Pancreas (tissue), 10 donors: ENCODE results near the gene PTPN23. TPM values are rescaled to one million over a fixed set of nuclear protein-coding genes. Genes with fewer than 3 reads are reported as not detected.
"Not testable (repeated sequence)": the region's sequence is repeated elsewhere in the genome, so short reads cannot be mapped to it uniquely, and the experiment has no call there.

Experiments
- ATAC-seq, 4 donors: fragments of 200-7000 bp; cut with Tn5 transposase; one replicate each; pipeline versions ENCODE4 v1.8.0 to v1.9.1; 2020; ENCODE audit warnings: mild to moderate bottlenecking in 4 of 4, moderate library complexity in 4 of 4
- DNase-seq, 6 donors: peaks; one replicate each; pipeline ENCODE4 v3.0.0-alpha.2; 2020
- FAIRE-seq: peaks from 2 replicates; lab custom pipeline; 2012; peaks lifted over from hg19 to GRCh38; lab: Jason Lieb, UNC
- H3K27ac ChIP-seq, 4 donors: fragments of 200-600 bp; sonication (generic); 1 replicate in 3 of 4; 2 replicates in 1 of 4; pipeline versions ENCODE4 v1.5.0 to v1.8.0; 2020
- H3K27me3 ChIP-seq, 4 donors: fragments of 200-600 bp; one replicate each; pipeline ENCODE4 v1.8.0; 2021
- H3K36me3 ChIP-seq, 3 donors: fragments of 200-600 bp; sonication (generic) in 1 of 3; one replicate each; pipeline versions ENCODE4 v1.5.0 to v1.8.0; 2020 to 2021
- H3K4me1 ChIP-seq, 3 donors: fragments of 200-600 bp; one replicate each; pipeline ENCODE4 v1.8.0; 2021
- H3K4me3 ChIP-seq, 4 donors: fragments of 200-600 bp; sonication (generic) in 2 of 4; one replicate each; pipeline versions ENCODE4 v1.5.0 to v1.8.0; 2020 to 2021
- H3K9me3 ChIP-seq, 4 donors: fragments of 200-600 bp; one replicate each; pipeline ENCODE4 v1.8.0; 2021
- WGBS, 2 donors: extraction: QIAGEN DNeasy Blood & Tissue Kit; methylation state at CpG; one replicate each; pipeline ENCODE4 v1.1.7; 2013; 5-methylcytosine and 5-hydroxymethylcytosine counted together
- intact Hi-C, 3 donors: fragments of 100-400 bp; cut with DNase I; formaldehyde crosslinking; loops; one replicate each; pipeline versions ENCODE4 v1.11.1 to v1.14.2; 2022
- polyA plus RNA-seq, 2 donors: library from polyadenylated mRNA; stranded (reverse); fragments of 200-250 nt; gene quantifications; one replicate each; pipeline ENCODE4 v1.2.3, GENCODE V29; 2013
- total RNA-seq, 6 donors: library from RNA; stranded (reverse); fragmentation: NEBNext Ultra II Directional in 4 of 6; extraction: Animal tissue kit (Norgen Biotek cat#: 25700) in 4 of 6; gene quantifications; one replicate each; pipeline versions ENCODE4 v1.2.1 to v1.2.4, GENCODE V29; 2021 to 2023
- TF ChIP-seq, protein P1 (sequence below), 4 donors: fragments of 200-600 bp; sonication (generic) in 3 of 4; IDR thresholded peaks; one replicate each; pipeline versions ENCODE4 v1.5.0 to v1.8.0; 2021; ENCODE audit warnings: antibody characterized with exemption in 4 of 4
- donor health status: healthy with polysubstance abuse.
- donor health status: DM: no; HTN: no; CAD: no; lungs with moderate emphysema.
- donor health status: DM: no; HTN: no; CAD: no.
- donor health status: control.
- donor health status: control.
- donor health status: Bipolar disorder and iron deficiency.
- donor health status: DM: yes; HTN: yes; CAD: no.
- donor health status: DM: no; HTN: no; CAD: no.
- donor health status: DM: no; HTN: no; CAD: no.
- donor health status: DM: yes; HTN: yes; CAD: no.

Gene PTPN23
- total and polyA plus RNA-seq, 8 donors: 14.2 to 40.8 (median 21.1) TPM

DNA sequence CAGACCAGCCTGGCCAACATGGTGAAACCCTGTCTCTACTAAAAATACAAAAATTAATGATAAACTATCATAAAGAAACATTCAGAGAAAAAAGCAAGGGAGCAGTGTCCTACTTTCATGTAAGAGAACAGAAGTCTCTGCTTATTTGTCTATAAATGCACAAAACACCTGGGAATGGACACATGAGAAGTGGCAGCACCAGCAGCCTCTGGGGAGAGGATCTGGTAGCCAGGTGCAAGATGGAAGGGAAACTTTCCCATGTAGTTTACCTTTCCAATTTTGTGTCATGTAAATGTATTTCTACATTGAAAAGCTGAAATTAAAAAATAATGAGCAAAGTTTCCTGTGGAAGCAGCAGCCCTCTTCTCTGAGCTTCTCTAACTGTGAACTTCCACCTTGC lies 76.2 kb downstream of the PTPN23 start:
- ATAC-seq (no peak), FAIRE-seq (no peak), DNase-seq (peak in 1 of 6 donors; percentile 0)
- TF ChIP-seq, protein P1, sequence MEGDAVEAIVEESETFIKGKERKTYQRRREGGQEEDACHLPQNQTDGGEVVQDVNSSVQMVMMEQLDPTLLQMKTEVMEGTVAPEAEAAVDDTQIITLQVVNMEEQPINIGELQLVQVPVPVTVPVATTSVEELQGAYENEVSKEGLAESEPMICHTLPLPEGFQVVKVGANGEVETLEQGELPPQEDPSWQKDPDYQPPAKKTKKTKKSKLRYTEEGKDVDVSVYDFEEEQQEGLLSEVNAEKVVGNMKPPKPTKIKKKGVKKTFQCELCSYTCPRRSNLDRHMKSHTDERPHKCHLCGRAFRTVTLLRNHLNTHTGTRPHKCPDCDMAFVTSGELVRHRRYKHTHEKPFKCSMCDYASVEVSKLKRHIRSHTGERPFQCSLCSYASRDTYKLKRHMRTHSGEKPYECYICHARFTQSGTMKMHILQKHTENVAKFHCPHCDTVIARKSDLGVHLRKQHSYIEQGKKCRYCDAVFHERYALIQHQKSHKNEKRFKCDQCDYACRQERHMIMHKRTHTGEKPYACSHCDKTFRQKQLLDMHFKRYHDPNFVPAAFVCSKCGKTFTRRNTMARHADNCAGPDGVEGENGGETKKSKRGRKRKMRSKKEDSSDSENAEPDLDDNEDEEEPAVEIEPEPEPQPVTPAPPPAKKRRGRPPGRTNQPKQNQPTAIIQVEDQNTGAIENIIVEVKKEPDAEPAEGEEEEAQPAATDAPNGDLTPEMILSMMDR (IDR thresholded peaks at IDR 0.05): no peak
- Histone ChIP-seq H3K9me3 (no peaks in the 10 kb centered on the region), H3K4me3 (no peak overlapping the region), H3K27ac (no peak overlapping the region), H3K27me3 (no peaks in the 10 kb centered on the region), H3K36me3 (no peaks in the 10 kb centered on the region), H3K4me1 (peaks cover 0 to 4% (median 0%) of the 10 kb centered on the region in 3 donors)
- intact Hi-C loops: no loop called here

DNA sequence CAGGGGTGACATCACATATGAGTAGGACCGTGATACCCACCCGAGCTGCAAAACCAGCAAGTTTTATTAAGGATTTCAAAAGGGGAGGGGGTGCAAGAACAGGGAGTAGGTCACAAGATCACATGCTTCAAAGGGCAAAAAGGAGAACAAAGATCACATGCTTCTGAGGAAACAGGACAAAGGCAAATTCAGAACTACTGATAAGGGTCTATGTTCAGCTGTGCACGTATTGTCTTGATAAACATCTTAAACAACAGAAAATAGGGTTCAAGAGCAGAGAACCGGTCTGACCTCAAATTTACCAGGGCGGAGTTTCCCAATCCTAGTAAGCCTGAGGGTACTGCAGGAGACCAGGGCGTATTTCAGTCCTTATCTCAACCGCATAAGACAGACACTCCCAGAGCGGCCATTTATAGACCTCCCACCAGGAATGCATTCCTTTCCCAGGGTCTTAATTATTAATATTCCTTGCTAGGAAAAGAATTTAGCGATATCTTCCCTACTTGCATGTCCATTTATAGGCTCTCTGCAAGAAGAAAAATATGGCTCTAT lies 78.8 kb downstream of the PTPN23 start:
- H3K27me3 ChIP-seq, FAIRE-seq, H3K9me3 ChIP-seq, H3K27ac ChIP-seq, intact Hi-C loops, H3K4me3 ChIP-seq, H3K4me1 ChIP-seq, H3K36me3 ChIP-seq, ATAC-seq: not testable (repeated sequence)
- peak in 1 of 6 donors; percentile 0 for DNase-seq
- WGBS, 2 donors: 90 to 92% methylated on average over 9 of the region's 9 CpGs

Other genes starting within 250 kb of the PTPN23 start
- 10 to 100 TPM; 20.5 to 35.3 (median 22.3) TPM for gene SETD2, start 216.9 kb upstream of the PTPN23 start, total RNA-seq
- gene SETD2, start 216.9 kb upstream of the PTPN23 start, polyA plus RNA-seq: 10 to 100 TPM in 1 of 2 donors, 1 to 10 TPM in 1; 9.6 to 13.8 TPM
- gene KIF9, start 98.2 kb upstream of the PTPN23 start, total RNA-seq: 1 to 10 TPM; 3.7 to 7.9 (median 5.8) TPM
- 10 to 100 TPM in 1 of 2 donors, 1 to 10 TPM in 1; 6.4 to 17.0 TPM for gene KIF9, start 98.2 kb upstream of the PTPN23 start, polyA plus RNA-seq
- 10 to 100 TPM in 3 of 6 donors, 1 to 10 TPM in 3; 7.0 to 14.5 (median 9.2) TPM for gene KLHL18, start 98.1 kb upstream of the PTPN23 start, total RNA-seq
- gene KLHL18, start 98.1 kb upstream of the PTPN23 start, polyA plus RNA-seq: 10 to 100 TPM in 1 of 2 donors, 1 to 10 TPM in 1; 6.1 to 10.3 TPM
- gene SCAP, start 94.9 kb downstream of the PTPN23 start, total RNA-seq: 10 to 100 TPM; 29.0 to 47.9 (median 36.3) TPM
- 10 to 100 TPM; 48.8 to 59.5 TPM for gene SCAP, start 94.9 kb downstream of the PTPN23 start, polyA plus RNA-seq
- 10 to 100 TPM in 3 of 6 donors, 1 to 10 TPM in 3; 7.4 to 12.8 (median 9.9) TPM for gene ELP6, start 132.7 kb downstream of the PTPN23 start, total RNA-seq
- gene ELP6, start 132.7 kb downstream of the PTPN23 start, polyA plus RNA-seq: 10 to 100 TPM; 19.5 to 25.6 TPM
- under 1 TPM; 0.08 to 0.28 (median 0.17) TPM for gene CSPG5, start 197.8 kb downstream of the PTPN23 start, total RNA-seq
- under 1 TPM; 0.15 to 0.40 TPM for gene CSPG5, start 197.8 kb downstream of the PTPN23 start, polyA plus RNA-seq